ENCODE results near the gene DHCR24. TPM values are rescaled to one million over a fixed set of nuclear protein-coding genes. Genes with fewer than 3 reads are reported as not detected.
A peak's percentile ranks its signal among the peaks of the same experiment; 100 is the strongest.

Gene DHCR24
- total RNA-seq, 1 donor from 2014 or later, result 181 TPM

GRCh38 chr1:54894271-54894670, 7.3 kb upstream of the DHCR24 start:
- Mint-ChIP-seq H3K4me1 (ENCODE audit: unreplicated experiment) (no peaks in the 10 kb centered on the region), H3K27ac (ENCODE audit: unreplicated experiment) (no peak overlapping the region), H3K4me3 (ENCODE audit: unreplicated experiment) (no peak overlapping the region), H3K27me3 (ENCODE audit: unreplicated experiment) (no peaks in the 10 kb centered on the region), H3K9me3 (ENCODE audit: unreplicated experiment) (no peaks in the 10 kb centered on the region), H3K36me3 (ENCODE audit: low read depth, unreplicated experiment) (no peaks in the 10 kb centered on the region)
- no peak for TF ChIP-seq CTCF (IDR thresholded peaks at IDR 0.05; ENCODE audit: unreplicated experiment)
- no peak for DNase-seq (ENCODE audit: low spot score)

- no peak overlapping the region for H3K27ac Mint-ChIP-seq (ENCODE audit: unreplicated experiment)
- H3K4me3 Mint-ChIP-seq (ENCODE audit: unreplicated experiment), result no peak overlapping the region
- no peak for TF ChIP-seq CTCF (IDR thresholded peaks at IDR 0.05; ENCODE audit: unreplicated experiment)
- peaks cover 2% of the 10 kb centered on the region for H3K27me3 Mint-ChIP-seq (ENCODE audit: unreplicated experiment)
- DNase-seq (ENCODE audit: low spot score), result no peak
- H3K36me3 Mint-ChIP-seq (ENCODE audit: low read depth, unreplicated experiment), result no peaks in the 10 kb centered on the region
- no peaks in the 10 kb centered on the region for H3K9me3 Mint-ChIP-seq (ENCODE audit: unreplicated experiment)
- H3K4me1 Mint-ChIP-seq (ENCODE audit: unreplicated experiment), result peaks cover 5% of the 10 kb centered on the region
Observed at GRCh38 chr1:54892586-54892985, 5.6 kb upstream of the DHCR24 start.

- Mint-ChIP-seq H3K36me3 (ENCODE audit: low read depth, unreplicated experiment) (peaks cover 8% of the 10 kb centered on the region), H3K27me3 (ENCODE audit: unreplicated experiment) (peaks cover 2% of the 10 kb centered on the region), H3K4me3 (ENCODE audit: unreplicated experiment) (no peak overlapping the region), H3K9me3 (ENCODE audit: unreplicated experiment) (no peaks in the 10 kb centered on the region), H3K27ac (ENCODE audit: unreplicated experiment) (no peak overlapping the region), H3K4me1 (ENCODE audit: unreplicated experiment) (peaks cover 27% of the 10 kb centered on the region)
- DNase-seq (ENCODE audit: low spot score), result no peak
- no peak for TF ChIP-seq CTCF (IDR thresholded peaks at IDR 0.05; ENCODE audit: unreplicated experiment)
Observed at GRCh38 chr1:54889132-54889725, 2.2 kb upstream of the DHCR24 start.

- no peak for TF ChIP-seq CTCF (IDR thresholded peaks at IDR 0.05; ENCODE audit: unreplicated experiment)
- DNase-seq (ENCODE audit: low spot score), result no peak
- Mint-ChIP-seq H3K27me3 (ENCODE audit: unreplicated experiment) (peaks cover 2% of the 10 kb centered on the region), H3K9me3 (ENCODE audit: unreplicated experiment) (no peaks in the 10 kb centered on the region), H3K27ac (ENCODE audit: unreplicated experiment) (peak overlapping the region; percentile 0), H3K36me3 (ENCODE audit: low read depth, unreplicated experiment) (peaks cover 8% of the 10 kb centered on the region), H3K4me1 (ENCODE audit: unreplicated experiment) (peaks cover 37% of the 10 kb centered on the region), H3K4me3 (ENCODE audit: unreplicated experiment) (peak overlapping the region; percentile 91)
Observed at GRCh38 chr1:54888080-54888733, 1.2 kb upstream of the DHCR24 start.

- peaks cover 8% of the 10 kb centered on the region for H3K36me3 Mint-ChIP-seq (ENCODE audit: low read depth, unreplicated experiment)
- peaks cover 41% of the 10 kb centered on the region for H3K4me1 Mint-ChIP-seq (ENCODE audit: unreplicated experiment)
- peak overlapping the region; percentile 91 for H3K4me3 Mint-ChIP-seq (ENCODE audit: unreplicated experiment)
- no peak for TF ChIP-seq CTCF (IDR thresholded peaks at IDR 0.05; ENCODE audit: unreplicated experiment)
- peak overlapping the region; percentile 15 for H3K27ac Mint-ChIP-seq (ENCODE audit: unreplicated experiment)
- H3K27me3 Mint-ChIP-seq (ENCODE audit: unreplicated experiment), result peaks cover 2% of the 10 kb centered on the region
- peak; percentile 10 for DNase-seq (ENCODE audit: low spot score)
- no peaks in the 10 kb centered on the region for H3K9me3 Mint-ChIP-seq (ENCODE audit: unreplicated experiment)
Observed at GRCh38 chr1:54887665-54888071, 673 bp upstream of the DHCR24 start.
